HG03108 (cell line): Measurements from ENCODE around the gene SYT1.

Source experiments
- ATAC-seq: cut with Tn5 transposase; IDR thresholded peaks from one replicate; pipeline ENCODE4 v1.9.1; 2021; ENCODE audit warnings: moderate library complexity; ENCODE audit not compliant: unreplicated experiment

SYT1 gene

GRCh38 chr12:79274501-79275064 is 410.0 kb downstream of the SYT1 start:
- ATAC-seq = no peak

- ATAC-seq = no peak
Observed at GRCh38 chr12:79275631-79276030, 411.1 kb downstream of the SYT1 start.

GRCh38 chr12:79283364-79283763 is 418.8 kb downstream of the SYT1 start:
- ATAC-seq = no peak

- ATAC-seq = no peak
Observed at GRCh38 chr12:79288911-79289310, 424.3 kb downstream of the SYT1 start.

GRCh38 chr12:79291711-79292110 is 427.1 kb downstream of the SYT1 start:
- no peak for ATAC-seq

GRCh38 chr12:79294590-79294989 is 430.0 kb downstream of the SYT1 start:
- no peak for ATAC-seq

- ATAC-seq = no peak
Observed at GRCh38 chr12:79295572-79295971, 431.0 kb downstream of the SYT1 start.

- ATAC-seq = no peak
Observed at GRCh38 chr12:79296133-79296532, 431.6 kb downstream of the SYT1 start.

- ATAC-seq = no peak
Observed at GRCh38 chr12:79296871-79297270, 432.3 kb downstream of the SYT1 start.

- no peak for ATAC-seq
Observed at GRCh38 chr12:79298506-79298905, 433.9 kb downstream of the SYT1 start.

- no peak for ATAC-seq
Observed at GRCh38 chr12:79299447-79300198, 435.0 kb downstream of the SYT1 start.

- ATAC-seq = no peak
Observed at GRCh38 chr12:79300199-79300568, 435.6 kb downstream of the SYT1 start.

GRCh38 chr12:79301181-79301580 is 436.6 kb downstream of the SYT1 start:
- no peak for ATAC-seq

GRCh38 chr12:79302162-79302814 is 437.7 kb downstream of the SYT1 start:
- ATAC-seq = no peak

GRCh38 chr12:79307340-79307739 is 442.8 kb downstream of the SYT1 start:
- ATAC-seq = no peak

GRCh38 chr12:79309039-79309438 is 444.5 kb downstream of the SYT1 start:
- no peak for ATAC-seq

- no peak for ATAC-seq
Observed at GRCh38 chr12:79317179-79317847, 452.7 kb downstream of the SYT1 start.

- ATAC-seq = no peak
Observed at GRCh38 chr12:79322905-79323304, 458.3 kb downstream of the SYT1 start.

GRCh38 chr12:79324571-79324970 is 460.0 kb downstream of the SYT1 start:
- no peak for ATAC-seq

- no peak for ATAC-seq
Observed at GRCh38 chr12:79326222-79326621, 461.6 kb downstream of the SYT1 start.

GRCh38 chr12:79326663-79327062 is 462.1 kb downstream of the SYT1 start:
- ATAC-seq = no peak

GRCh38 chr12:79327465-79327864 is 462.9 kb downstream of the SYT1 start:
- no peak for ATAC-seq
